ENCODE results near the gene TNFRSF9.

DNA sequence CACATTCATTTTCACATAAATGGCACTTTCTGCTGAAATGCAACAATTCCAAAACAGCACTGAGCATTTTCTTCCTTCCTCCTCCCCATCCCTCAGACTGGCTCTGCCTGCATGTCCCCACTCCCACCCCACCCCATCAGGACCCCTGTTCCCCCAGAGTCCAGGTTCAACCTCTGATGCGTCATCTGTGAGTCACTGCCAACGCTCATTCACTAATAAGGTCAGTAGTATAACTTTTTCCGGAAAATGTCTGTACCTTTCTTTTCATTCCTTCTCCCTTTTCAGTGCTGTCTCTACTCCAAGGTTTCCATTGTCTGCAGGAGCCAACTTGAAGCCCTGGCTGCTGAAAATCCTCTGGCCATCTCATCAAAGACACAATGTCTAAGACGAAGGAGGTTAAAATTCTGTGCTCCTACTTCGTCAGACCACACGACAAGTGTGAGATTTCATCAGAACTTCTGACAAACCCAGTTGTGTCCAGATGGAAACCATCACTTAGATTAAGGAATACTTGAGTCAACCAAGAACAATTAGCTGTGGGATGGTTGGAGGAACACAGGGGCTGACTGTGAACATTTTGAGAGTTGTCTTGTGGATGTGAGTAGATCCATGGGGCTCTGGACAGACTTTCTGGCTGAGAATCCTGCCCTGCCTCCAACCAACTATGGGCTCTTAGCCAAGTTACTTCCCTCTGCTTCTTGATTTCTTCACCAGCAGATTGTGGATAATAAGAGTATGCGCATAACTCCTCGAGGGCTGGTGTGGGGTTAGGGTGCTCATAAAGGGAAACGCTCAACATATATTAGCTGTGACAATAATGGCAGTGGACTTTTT is 52.2 kb downstream of the TNFRSF9 start:
- TF ChIP-seq, protein P1, sequence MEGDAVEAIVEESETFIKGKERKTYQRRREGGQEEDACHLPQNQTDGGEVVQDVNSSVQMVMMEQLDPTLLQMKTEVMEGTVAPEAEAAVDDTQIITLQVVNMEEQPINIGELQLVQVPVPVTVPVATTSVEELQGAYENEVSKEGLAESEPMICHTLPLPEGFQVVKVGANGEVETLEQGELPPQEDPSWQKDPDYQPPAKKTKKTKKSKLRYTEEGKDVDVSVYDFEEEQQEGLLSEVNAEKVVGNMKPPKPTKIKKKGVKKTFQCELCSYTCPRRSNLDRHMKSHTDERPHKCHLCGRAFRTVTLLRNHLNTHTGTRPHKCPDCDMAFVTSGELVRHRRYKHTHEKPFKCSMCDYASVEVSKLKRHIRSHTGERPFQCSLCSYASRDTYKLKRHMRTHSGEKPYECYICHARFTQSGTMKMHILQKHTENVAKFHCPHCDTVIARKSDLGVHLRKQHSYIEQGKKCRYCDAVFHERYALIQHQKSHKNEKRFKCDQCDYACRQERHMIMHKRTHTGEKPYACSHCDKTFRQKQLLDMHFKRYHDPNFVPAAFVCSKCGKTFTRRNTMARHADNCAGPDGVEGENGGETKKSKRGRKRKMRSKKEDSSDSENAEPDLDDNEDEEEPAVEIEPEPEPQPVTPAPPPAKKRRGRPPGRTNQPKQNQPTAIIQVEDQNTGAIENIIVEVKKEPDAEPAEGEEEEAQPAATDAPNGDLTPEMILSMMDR (optimal IDR thresholded peaks at IDR 0.05 in 1 of 3, IDR thresholded peaks at IDR 0.05 in 1 of 3, conservative IDR thresholded peaks at IDR 0.05 in 1 of 3; ENCODE audit: extremely low read depth in 1 of 3, insufficient read depth in 2 of 3, low read length in 3 of 3) = no peak
- no peak for TF ChIP-seq EZH2 (IDR thresholded peaks at IDR 0.05; ENCODE audit: low read length)

Measured in keratinocyte (primary cell).